T-helper 2 cell (primary cell): ENCODE data around the gene EPHA4.

Source experiments
- DNase-seq, 5 experiments: peaks; one replicate each; pipeline versions ENCODE4 v3.0.0 to v3.0.0-alpha.2; 2012 to 2022

Gene EPHA4

DNA sequence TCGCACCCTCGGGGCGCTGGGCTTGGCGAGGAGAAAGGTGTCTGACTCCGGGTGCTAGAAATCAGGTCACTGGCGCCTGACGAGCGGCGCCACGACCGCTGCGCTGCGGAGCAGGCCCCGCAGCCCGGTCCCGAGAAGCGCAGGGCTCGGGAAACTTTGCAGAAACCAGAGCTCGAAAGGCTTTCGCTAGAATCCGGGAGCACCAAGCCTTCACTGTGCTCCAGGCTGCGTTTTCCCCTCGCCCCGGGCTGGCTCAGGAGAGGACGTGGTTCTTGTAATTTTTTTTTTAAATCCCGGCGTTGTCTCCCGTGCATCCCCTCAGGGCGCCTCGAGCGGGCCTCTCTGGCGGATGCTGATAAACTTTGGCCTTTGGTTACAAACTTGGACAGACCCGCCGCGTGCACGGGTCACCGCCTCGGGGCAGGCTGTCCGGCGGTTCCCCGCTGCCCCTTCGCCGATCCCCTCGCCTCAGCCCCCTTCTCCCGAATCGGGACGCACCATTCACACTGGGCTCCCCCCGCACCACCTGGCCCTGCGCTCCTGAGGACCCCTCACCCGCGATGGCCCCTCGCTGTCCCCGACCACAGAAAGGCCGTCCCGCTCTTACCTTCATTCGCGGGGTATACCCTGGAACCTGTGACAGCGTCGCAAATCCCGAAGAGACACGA, 419 bp downstream of the EPHA4 start:
- DNase-seq, result peak in 2 of 5 experiments; percentile 16 to 42

DNA sequence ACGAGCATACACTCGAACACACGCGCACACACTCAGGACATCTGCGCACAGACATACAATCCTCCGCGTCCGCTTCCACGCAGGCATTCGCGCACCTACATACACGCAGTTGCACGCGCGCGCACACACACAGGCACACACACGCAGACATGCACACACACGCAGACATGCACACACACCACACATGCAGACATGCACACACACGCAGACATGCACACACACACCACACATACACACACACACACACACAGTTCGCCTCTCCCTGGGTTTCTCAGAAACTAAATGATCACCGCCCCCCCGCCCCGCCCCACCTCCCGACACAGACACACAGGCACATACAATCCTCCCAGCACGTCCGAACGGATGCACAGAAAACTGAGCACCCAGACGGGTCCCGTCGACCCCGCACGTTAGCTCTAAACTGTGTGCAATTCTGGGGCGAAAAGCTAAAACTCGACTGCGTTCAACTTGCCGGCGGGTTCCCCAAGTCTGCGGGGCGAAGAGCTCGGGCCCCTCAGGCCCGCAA, 1.0 kb downstream of the EPHA4 start:
- peak in 3 of 5 experiments; percentile 10 to 69 (median 13) for DNase-seq

DNA sequence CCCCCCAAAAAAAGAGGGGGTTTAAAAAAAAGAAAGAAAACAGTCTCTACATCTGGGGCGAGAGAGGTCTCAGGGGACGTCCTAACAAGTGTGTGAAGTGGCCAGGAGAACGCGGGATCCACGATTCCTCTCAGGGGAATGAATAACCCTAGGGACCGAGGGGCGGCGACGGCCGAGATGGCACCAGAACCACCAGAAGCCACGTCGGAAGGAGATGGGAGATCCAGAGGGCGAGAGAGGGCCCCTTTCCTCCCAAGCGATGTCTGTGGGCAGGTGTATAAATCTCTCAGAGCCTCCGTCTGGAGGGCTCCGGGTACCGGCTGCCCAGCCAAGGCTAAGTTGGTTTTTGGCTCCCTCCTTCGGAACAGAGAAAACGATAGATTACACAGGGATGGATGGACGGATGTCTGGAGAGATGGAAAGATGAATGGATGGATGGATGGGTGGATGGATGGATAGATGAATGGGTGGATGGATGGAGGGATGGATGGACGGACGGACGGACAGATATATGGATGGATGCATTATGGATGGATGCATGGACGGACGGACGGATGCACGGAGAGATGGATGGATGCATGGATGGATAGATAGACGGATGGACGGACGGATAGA, 1.7 kb downstream of the EPHA4 start:
- DNase-seq, result peak in 2 of 5 experiments; percentile 4 to 30

DNA sequence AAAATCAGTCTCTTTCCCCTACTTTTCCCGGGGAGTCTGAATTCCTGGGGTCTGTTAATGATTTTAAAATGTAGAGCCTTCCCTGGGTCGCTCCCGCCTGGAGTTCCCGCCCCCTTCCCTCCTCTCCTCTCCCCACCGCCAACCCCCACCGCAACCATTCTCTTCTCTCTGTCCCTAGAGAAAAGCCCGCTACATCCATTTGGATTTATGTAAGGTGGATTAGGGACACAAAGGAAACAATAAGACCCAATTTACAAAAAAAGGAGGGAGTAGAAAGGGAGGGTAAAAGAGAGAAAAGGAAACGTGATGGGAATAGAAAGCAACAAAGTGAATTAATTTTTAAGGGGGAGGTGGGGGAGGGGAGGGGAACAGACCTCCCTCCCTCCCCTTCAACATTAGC, 2.2 kb downstream of the EPHA4 start:
- DNase-seq, result no peak

DNA sequence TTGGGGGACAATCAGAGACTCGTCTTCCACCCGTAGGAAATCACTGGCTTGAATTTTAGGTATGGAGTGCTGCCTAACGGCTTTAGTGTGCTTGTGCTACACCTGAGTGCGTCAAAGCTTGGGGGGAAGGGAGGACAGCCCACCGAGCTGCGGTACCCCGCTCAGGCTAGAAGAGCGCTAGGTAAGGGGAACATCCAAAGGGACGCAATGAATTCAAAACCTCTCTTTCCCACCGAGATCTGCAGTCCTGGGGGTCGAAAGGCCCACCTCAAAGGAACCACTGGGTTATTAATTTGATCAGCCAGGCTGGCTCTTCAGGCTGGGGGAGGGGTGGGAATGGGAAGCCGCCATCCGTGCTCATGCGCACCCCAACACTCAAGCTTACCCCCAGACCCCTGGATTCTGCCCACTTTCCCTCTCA, 2.7 kb downstream of the EPHA4 start:
- no peak for DNase-seq

DNA sequence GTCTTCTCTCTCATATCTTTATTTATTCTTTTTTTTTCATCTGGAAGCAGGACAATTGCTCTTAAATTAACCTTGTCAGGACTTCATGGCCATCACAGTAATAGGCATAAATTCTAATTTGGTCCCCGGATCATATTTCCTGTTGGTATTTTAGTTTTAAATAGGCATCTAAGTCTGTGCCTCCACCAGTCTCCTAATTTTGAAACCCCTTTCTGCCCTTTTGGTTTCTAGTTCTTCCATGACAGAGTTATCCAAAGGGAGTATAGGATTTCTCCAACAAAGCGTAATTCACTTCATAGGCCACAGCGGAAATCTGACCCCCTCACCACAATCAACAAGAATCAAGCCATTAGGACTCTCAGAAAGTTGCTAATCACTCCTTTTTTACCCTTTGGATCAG, 3.8 kb downstream of the EPHA4 start:
- no peak for DNase-seq

DNA sequence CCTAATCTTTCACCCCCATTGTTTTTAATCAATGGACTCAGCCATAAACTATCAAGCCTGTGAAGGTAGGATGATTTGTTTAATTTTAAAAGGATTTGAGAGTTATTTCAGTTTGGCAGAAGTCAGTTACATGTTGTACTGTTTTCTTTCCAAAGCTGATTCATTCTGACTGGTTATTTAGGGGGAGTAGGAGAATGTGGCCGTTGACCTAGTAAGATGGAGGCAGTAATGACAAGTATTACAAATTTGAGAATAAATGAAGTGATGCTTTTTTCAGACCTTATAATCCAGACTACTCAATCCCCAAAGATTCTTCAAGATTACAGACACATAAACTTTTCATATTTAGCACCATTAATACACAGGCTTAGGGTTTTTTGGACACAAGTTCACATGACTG, 4.3 kb downstream of the EPHA4 start:
- DNase-seq, result no peak

DNA sequence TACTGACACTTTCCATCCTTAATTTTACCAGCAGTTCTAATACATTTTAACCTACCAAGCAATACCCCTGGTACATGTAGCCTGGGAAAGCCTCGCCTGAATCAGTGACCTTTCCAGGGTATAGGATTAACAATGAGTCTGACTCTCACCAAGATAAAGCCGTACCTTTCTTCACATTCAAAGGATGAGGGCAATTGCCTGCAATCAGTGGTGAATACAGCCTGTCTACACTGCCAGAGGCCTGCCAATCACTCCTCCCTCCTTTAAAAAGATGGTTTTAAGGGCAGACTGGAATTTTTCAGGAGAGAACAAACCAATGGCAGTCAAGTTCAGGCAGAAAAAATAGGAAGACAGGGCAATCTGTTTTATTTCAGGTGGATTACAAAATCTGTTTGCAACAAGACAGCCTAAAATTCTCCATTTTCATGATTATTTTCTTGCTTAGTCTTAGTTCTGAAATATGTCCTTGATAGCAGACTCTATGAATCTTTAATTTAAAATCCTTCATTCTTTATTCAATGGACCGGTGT, 4.8 kb downstream of the EPHA4 start:
- no peak for DNase-seq

DNA sequence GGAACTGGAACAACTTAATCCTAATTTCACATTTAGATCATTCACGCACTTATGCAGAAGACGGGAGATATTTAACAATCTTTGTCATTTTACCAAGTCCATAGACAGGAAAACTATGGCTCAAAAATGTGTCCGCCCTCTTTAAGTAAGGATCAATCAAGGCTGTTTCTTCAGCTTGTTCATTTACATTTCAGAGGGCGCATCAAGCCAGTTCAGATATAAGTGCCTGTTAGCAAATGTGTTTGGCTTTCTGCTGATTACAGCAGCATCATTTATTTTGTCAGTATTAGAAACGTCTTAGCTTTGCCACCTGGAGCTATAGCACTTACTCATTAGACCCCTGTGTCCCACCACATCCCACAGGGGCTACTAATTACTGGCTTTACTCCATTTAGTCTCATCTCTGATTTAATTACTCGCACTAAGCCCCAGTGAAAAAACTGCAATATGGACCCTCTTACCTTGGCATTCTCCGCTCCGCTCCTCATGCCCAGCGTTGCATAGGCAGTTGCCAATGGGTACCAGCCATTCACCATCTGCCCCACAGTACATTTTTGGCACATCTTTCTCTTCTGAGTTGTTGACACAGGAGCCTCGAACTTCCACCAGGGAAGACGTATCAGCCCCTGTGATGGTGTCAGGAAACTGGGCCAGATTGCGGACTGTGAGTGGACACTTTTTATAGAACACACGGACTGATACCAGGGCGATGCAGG, 8.7 kb downstream of the EPHA4 start:
- no peak for DNase-seq

DNA sequence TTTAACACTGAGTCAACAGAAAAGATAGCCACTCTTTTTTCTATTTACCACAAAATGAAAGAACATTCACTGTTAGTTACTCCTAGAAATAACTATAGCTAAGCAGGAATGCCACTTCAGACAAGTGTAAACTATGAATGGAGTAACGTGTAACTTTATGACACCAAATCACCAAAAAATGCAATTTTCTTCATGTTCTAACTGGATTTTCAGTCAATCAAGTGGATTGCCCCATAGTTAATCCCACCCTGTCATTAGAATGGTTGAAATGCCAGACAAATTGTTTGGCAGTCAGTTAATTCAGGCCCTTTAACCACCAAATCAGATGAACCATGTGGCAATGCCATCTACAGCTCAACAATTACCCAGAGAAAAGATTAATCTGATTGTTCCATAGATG, 9.9 kb downstream of the EPHA4 start:
- DNase-seq, result no peak

DNA sequence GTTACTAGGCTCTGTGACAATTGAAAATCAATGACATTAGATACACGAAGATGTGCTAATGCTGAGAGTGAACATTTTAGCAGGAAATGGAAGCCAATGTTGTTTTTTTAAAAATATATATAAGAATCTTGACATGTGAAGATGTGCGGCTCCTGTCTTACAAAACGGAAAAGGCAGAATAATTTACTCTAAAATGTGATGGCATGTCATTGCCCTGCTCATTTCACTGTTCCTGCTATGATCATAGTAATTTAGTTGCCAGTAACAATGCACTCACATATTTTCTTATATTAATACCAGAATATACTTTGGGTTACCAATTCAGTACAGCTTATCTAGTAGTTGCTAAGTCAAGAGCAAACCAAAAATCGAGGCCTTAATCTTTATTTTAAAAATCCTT, 10.3 kb downstream of the EPHA4 start:
- DNase-seq, result no peak

DNA sequence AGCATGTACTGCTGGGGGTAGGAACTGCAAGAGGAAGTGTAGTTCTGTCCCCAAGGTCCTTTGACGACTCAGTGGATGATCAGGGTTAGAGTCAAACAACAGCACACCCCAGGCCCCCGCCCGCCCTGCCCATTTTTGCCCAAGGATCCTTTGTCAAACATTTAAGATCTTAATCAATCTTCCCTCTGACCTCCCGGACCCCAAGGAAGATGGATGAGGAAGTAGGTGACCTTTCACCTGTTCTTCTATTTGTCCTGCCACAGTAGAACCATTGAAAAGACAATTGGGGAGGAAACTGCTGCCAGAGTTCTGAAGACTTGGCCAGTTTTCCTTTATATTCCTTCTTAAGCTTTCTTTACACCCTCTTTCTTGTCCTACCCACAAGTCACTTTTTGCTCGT, 12.1 kb downstream of the EPHA4 start:
- DNase-seq, result no peak

DNA sequence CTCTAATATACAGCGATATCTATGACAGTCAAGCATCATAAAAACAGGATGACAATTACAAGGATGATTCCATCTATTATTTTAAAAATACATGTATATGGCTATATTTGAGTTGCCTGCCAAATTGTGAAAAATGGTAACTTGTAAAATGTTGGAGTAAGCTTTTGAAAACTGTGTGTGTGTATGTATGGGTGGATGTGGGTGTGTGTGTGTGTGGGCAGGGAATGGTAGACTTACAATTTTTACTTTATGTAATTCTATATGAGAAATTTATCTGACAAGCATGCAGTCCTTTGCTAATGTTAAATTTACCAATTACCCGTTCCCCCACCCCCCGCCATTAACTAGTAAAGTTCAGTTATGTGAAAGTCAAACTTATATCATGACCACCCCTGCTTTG, 14.0 kb downstream of the EPHA4 start:
- DNase-seq, result no peak

DNA sequence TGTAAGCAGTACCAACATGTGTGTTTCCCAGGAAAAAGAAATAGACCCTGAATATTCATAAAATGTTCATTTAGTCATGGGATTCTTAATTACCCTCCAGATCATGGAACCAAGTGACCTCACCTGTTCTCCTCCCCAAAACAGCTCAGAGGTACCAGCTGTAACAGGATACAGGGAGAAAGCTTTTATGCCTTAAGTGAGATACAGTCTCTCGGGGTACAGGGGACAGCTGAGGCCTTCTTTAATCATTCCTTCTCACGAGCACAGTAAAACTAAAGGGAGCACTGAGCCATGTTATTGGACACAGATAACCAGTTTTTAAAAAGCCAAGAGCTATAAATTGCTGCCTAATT, 16.6 kb downstream of the EPHA4 start:
- DNase-seq, result no peak

DNA sequence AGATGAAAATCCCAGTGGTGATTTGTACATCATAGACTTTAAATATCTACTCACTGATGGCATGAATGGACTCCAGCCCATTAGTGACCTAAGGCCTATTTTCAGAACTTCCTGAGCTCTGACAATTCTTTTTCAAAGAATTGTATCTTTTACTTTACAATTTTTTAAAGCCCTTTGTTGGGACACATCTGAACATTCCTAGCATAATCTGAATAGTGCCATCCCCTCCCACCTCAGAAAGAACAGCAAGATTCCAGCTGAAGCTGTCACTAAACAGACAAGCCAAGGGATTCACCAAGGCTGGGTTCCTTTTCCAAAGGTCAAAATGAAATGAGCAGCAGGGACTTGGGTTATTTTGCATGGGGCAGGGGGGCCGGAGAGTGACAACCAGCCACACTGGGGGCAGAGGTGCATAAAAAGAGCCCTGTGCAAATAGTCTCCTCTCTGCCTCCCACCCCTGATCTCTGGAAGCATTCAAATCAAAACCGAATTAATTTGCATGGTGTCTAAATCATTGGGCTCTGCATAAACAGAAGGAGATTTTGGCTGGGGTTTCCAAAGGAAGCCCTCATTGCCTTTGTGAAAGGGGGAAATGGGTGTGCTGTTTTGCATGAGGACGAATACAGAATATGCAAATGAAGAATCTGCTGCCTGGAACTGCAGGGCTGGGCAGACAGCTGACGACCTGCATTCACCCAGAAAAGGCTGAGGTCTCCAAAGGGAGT, 17.2 kb downstream of the EPHA4 start:
- no peak for DNase-seq

DNA sequence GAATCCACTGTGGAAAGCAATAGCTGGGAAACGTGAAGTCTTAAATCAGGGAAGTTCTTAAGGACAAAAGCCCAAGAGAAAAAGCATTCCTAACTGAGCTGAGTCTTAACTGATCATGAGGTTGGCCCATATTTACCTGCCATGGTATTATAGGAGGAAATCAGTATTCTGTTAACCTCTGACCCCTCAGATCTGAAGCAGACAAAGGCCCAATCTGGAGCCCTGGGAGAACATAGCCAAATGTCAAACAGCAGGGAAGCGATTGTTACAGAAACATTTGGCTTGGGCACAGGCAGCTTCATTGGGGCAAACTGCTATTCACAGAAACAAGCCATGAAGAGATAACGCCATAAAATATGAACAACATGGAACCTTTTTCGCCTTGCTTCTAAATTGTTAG, 18.8 kb downstream of the EPHA4 start:
- DNase-seq, result no peak

DNA sequence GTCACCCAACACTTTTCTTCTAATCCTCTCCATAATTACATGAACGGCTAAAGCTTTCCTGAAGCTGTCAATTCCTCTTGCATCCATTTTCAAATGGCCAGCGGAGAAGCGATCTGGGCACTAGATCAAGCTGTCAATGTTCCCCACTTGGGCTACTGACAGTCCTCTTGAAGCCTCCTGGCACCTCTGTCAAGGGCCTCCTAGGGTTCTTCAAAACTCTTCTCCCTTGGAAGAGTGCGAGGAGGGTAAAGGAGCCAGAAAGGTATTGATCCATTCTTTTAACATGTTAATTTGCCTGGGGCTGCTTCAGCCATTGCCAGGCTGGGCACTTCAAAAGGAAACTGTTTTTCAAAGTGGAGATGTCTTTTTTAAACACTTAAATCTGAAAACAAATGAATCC, 19.8 kb downstream of the EPHA4 start:
- no peak for DNase-seq

DNA sequence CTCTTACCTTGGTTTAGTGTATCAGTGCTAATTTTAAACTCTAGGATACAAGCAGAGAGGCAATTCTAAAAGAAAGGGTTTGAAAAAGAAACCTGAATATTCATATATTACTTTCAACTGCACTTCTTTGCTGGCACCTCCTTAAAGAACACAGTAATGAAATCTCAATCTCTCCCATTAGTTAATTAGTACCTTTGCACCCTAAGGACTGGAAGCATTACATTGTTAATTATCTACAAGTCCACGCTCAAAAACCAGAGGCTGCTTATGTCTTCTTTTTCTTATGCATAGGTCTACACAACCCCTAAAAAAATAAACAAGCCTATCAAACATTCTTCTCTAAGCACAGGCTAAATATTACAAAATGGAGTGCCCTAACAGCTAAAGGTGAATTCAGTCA, 20.2 kb downstream of the EPHA4 start:
- no peak for DNase-seq

DNA sequence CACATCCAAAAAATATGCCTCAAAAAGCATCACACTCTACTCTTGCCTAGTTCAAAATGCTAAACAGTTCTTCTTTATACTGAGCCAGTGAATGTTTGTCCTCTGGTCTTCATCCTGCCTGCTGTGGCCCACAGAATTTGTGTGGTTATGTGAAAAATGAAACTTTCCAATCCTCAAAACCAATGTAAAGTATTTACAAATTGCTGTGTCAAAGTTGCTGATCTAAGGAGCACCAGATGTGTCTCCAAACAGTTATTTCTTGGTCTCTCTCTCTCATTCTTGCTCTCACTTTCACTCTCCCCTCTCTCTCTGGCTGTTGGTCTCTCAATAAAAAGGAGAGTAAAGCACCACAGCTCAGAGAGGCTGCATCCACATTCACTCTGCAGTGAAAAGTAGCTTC, 23.0 kb downstream of the EPHA4 start:
- peak in 1 of 5 experiments; percentile 25 for DNase-seq

DNA sequence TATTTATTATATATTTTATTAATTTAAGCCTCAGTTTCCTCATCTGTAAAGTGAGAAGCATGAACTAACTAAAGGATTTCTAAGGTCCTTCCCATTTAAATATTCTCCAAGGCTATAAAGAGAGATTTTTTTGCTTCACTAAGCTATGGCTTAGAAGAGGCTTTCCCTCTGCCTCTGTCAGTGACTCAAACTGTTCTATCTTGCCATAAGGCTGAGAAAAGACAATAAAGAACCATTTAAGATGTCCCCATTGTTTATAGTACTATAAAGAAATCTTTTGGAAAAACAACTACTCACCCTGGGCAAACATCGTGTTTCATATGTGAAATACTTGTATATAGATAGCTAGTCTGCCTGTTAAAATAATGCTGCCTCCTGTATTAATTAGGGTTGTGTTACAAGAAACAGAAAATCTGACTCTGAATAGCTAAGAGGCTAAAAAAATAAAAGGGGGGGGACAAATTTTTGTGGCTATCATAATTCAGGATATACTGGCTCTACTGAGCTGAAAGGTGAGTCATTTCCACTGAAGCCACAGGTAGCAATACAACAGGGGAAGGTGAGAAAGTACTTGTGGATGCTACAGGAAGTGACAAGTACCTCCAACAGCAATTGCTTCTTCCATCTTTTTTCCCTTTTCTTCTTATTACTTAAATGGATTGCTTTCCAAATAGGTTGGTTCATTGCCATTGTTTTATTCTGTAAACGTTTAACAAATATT, 25.4 kb downstream of the EPHA4 start:
- peak in 2 of 5 experiments; percentile 32 to 37 for DNase-seq

DNA sequence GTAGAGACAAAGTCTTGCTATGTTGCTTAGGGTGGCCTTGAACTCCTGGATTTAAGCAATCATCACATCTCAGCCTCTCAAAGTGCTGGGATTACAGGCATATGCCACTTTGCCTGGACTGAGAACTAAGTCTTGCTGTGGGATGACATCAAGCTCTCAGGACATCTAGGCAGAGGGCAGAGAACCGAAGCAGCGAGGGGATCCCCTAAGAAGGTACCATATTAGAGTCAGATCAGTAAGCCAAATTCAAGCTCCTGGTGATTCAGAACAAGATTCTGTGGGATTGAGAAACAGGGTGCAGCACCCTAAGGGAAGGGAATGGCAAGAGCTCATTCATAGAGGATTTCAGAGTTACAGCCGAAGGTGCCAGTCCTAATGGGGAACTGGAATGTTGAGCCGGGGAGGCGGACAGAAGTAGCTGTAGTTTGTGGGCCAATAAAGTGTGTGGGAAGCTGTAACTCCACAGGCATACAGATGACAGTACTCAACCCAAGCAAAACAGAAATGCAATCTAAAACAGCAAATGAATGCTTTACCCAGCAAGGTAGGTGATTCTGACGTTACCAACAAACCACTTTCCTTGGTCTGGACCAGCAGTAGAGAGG, 30.9 kb downstream of the EPHA4 start:
- no peak for DNase-seq

DNA sequence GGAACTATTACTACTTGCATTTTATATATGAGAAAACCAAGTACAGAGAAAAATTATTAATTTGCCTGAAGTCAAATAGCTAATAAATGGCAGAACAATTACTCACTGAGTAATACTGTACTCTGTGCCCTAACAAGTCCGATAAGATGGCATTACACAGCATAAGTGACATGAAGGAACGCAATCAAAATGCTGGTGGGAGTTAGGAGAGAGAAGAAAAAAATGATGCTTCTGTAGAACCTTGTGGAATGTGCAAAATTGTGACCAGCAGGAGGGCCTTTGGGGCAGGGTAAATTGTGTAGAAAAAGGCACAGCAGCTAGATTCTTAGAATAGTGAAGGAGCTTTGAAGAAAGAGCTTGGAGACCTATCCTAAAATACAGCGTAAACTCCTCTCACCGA, 32.9 kb downstream of the EPHA4 start:
- no peak for DNase-seq
